H9 (cell line): ENCODE data around the gene APOLD1. TPM values are rescaled to one million over a fixed set of nuclear protein-coding genes. Genes with fewer than 3 reads are reported as not detected.

Source experiments
- DNase-seq: peaks from one replicate; pipeline ENCODE4 v3.0.0-alpha.2; 2017
- H2AFZ ChIP-seq: one replicate; pipeline ENCODE4 v1.6.1; 2013; ENCODE audit warnings: mild to moderate bottlenecking, low read length, control low read depth, moderate library complexity
- H2AK5ac ChIP-seq: 2 replicates; pipeline ENCODE4 v1.6.1; 2013; ENCODE audit warnings: low read length, control low read depth, mixed read lengths; ENCODE audit not compliant: insufficient read length
- H2BK120ac ChIP-seq: one replicate; pipeline ENCODE4 v1.6.1; 2013; ENCODE audit warnings: low read depth, mild to moderate bottlenecking, low read length, control low read depth, inconsistent platforms; ENCODE audit not compliant: poor library complexity, severe bottlenecking
- H2BK12ac ChIP-seq: 2 replicates; pipeline ENCODE4 v1.6.1; 2013; ENCODE audit warnings: low read length, control low read depth, mixed read lengths, low read depth; ENCODE audit not compliant: insufficient read length
- H2BK15ac ChIP-seq: 2 replicates; pipeline ENCODE4 v1.6.1; 2013; ENCODE audit warnings: low read depth, low read length, control low read depth
- H2BK20ac ChIP-seq: one replicate; pipeline ENCODE4 v1.6.1; 2013; ENCODE audit warnings: low read depth, mild to moderate bottlenecking, low read length, control low read depth, inconsistent platforms; ENCODE audit not compliant: poor library complexity, severe bottlenecking
- H2BK5ac ChIP-seq: 2 replicates; pipeline ENCODE4 v1.6.1; 2013; ENCODE audit warnings: low read length, control low read depth, mixed read lengths; ENCODE audit not compliant: insufficient read length
- H3K14ac ChIP-seq: 2 replicates; pipeline ENCODE4 v1.6.1; 2013; ENCODE audit warnings: low read length, control low read depth; ENCODE audit not compliant: insufficient read depth
- H3K18ac ChIP-seq: 2 replicates; pipeline ENCODE4 v1.6.1; 2013; ENCODE audit warnings: low read depth, mild to moderate bottlenecking, mixed read lengths, low read length, control low read depth; ENCODE audit not compliant: insufficient read length
- H3K23ac ChIP-seq: 2 replicates; pipeline ENCODE4 v1.6.1; 2013; ENCODE audit warnings: low read length, control low read depth, mixed read lengths, low read depth; ENCODE audit not compliant: insufficient read length
- H3K23me2 ChIP-seq: 2 replicates; pipeline ENCODE4 v1.6.1; 2013; ENCODE audit warnings: low read depth, mild to moderate bottlenecking, mixed read lengths, low read length, control low read depth; ENCODE audit not compliant: insufficient read length, poor library complexity, severe bottlenecking
- H3K27ac ChIP-seq: 2 replicates; pipeline ENCODE4 v1.5.1; 2013; ENCODE audit warnings: low read length, control low read depth, mixed read lengths, low read depth; ENCODE audit not compliant: insufficient read length
- H3K27me3 ChIP-seq: 2 replicates; pipeline ENCODE4 v1.6.1; 2013; ENCODE audit warnings: low read length, control low read depth, inconsistent platforms; ENCODE audit not compliant: insufficient read depth
- H3K4ac ChIP-seq: 2 replicates; pipeline ENCODE4 v1.6.1; 2013; ENCODE audit warnings: low read depth, mild to moderate bottlenecking, control low read depth, inconsistent platforms, low read length, moderate library complexity
- H3K4me1 ChIP-seq: 2 replicates; pipeline ENCODE4 v1.6.1; 2013; ENCODE audit warnings: low read length, control low read depth, inconsistent platforms; ENCODE audit not compliant: insufficient read depth
- H3K4me2 ChIP-seq: 2 replicates; pipeline ENCODE4 v1.6.1; 2013; ENCODE audit warnings: low read length, control low read depth, mixed read lengths; ENCODE audit not compliant: insufficient read length, insufficient read depth
- H3K56ac ChIP-seq: 2 replicates; pipeline ENCODE4 v1.6.1; 2013; ENCODE audit warnings: low read depth, mild to moderate bottlenecking, mixed read lengths, low read length, control low read depth; ENCODE audit not compliant: insufficient read length
- H3K79me1 ChIP-seq: 2 replicates; pipeline ENCODE4 v1.6.1; 2013; ENCODE audit warnings: low read depth, mild to moderate bottlenecking, moderate library complexity, low read length, control low read depth, inconsistent platforms; ENCODE audit not compliant: insufficient read depth, poor library complexity, severe bottlenecking
- H3K79me2 ChIP-seq: 2 replicates; pipeline ENCODE4 v1.6.1; 2013; ENCODE audit warnings: low read length, control low read depth, inconsistent platforms; ENCODE audit not compliant: insufficient read depth
- H3K9ac ChIP-seq: 2 replicates; pipeline ENCODE4 v1.6.1; 2013; ENCODE audit warnings: low read length, control low read depth, mixed read lengths; ENCODE audit not compliant: insufficient read length; ENCODE audit errors: extremely low read depth
- H3K9me3 ChIP-seq: one replicate; pipeline ENCODE4 v1.6.1; 2013; ENCODE audit warnings: low read depth, low read length, inconsistent platforms; ENCODE audit not compliant: control insufficient read depth
- H3T11ph ChIP-seq: one replicate; pipeline ENCODE4 v1.6.1; 2013; ENCODE audit warnings: mild to moderate bottlenecking, low read length, control low read depth, inconsistent platforms
- H4K20me1 ChIP-seq: one replicate; pipeline ENCODE4 v1.6.1; 2013; ENCODE audit not compliant: control insufficient read depth, insufficient read length, insufficient read depth
- H4K5ac ChIP-seq: 2 replicates; pipeline ENCODE4 v1.6.1; 2013; ENCODE audit warnings: low read depth, mild to moderate bottlenecking, mixed read lengths, low read length, control low read depth; ENCODE audit not compliant: insufficient read length
- H4K8ac ChIP-seq: replicated peaks from 2 replicates; pipeline ENCODE4 v1.6.1; 2013; ENCODE audit warnings: low read length, control low read depth, mixed read lengths, low read depth; ENCODE audit not compliant: insufficient read length
- H4K91ac ChIP-seq: 2 replicates; pipeline ENCODE4 v1.6.1; 2013; ENCODE audit warnings: low read depth, mild to moderate bottlenecking, moderate library complexity, mixed read lengths, low read length, control low read depth; ENCODE audit not compliant: insufficient read length
- H3K27ac Mint-ChIP-seq, 3 experiments: 2 replicates in 2 of 3; 3 replicates in 1 of 3; pipeline ENCODE4 v1.8.0; 2020 to 2021; ENCODE audit warnings: mixed read lengths in 3 of 3, mild to moderate bottlenecking in 1 of 3, moderate library complexity in 1 of 3
- H3K27me3 Mint-ChIP-seq: 2 replicates; pipeline ENCODE4 v1.8.0; 2021; ENCODE audit warnings: low read depth, mild to moderate bottlenecking, moderate library complexity, mixed read lengths
- H3K36me3 Mint-ChIP-seq, 3 experiments: 2 replicates in 2 of 3; 3 replicates in 1 of 3; pipeline ENCODE4 v1.8.0; 2020 to 2021; ENCODE audit warnings: low read depth in 3 of 3, mixed read lengths in 3 of 3; ENCODE audit not compliant: insufficient read depth in 1 of 3
- H3K4me1 Mint-ChIP-seq, 2 experiments: 2 replicates each; pipeline ENCODE4 v1.8.0; 2020; ENCODE audit warnings: mixed read lengths in 2 of 2
- H3K4me3 Mint-ChIP-seq, 2 experiments: 2 replicates in 1 of 2; 3 replicates in 1 of 2; pipeline ENCODE4 v1.8.0; 2020 to 2021; ENCODE audit warnings: mild to moderate bottlenecking in 2 of 2, mixed read lengths in 2 of 2, moderate library complexity in 1 of 2
- H3K9me3 Mint-ChIP-seq, 2 experiments: 2 replicates in 1 of 2; 3 replicates in 1 of 2; pipeline ENCODE4 v1.8.0; 2020; ENCODE audit warnings: mild to moderate bottlenecking in 2 of 2, mixed read lengths in 2 of 2, moderate library complexity in 1 of 2
- WGBS: extraction: QIAGEN DNeasy Blood & Tissue Kit; methylation state at CpG from one replicate; pipeline ENCODE4 v1.1.7; 2013; ENCODE audit warnings: missing lambda C conversion rate, low lambda C conversion rate, mixed read lengths; ENCODE audit not compliant: insufficient read length; ENCODE audit errors: extremely low coverage; 5-methylcytosine and 5-hydroxymethylcytosine counted together
- total RNA-seq: library from RNA; stranded (reverse); gene quantifications from 2 replicates; pipeline ENCODE4 v1.2.1, GENCODE V29; 2021
- TF ChIP-seq, protein P1 (sequence below): fragments of 200-600 bp; sonication (generic); conservative IDR thresholded peaks from 3 replicates; pipeline ENCODE4 v1.8.0; 2021; ENCODE audit warnings: antibody characterized with exemption, mild to moderate bottlenecking

Gene APOLD1
- total RNA-seq, 1 experiment from 2014 or later, result 0.48 TPM

DNA sequence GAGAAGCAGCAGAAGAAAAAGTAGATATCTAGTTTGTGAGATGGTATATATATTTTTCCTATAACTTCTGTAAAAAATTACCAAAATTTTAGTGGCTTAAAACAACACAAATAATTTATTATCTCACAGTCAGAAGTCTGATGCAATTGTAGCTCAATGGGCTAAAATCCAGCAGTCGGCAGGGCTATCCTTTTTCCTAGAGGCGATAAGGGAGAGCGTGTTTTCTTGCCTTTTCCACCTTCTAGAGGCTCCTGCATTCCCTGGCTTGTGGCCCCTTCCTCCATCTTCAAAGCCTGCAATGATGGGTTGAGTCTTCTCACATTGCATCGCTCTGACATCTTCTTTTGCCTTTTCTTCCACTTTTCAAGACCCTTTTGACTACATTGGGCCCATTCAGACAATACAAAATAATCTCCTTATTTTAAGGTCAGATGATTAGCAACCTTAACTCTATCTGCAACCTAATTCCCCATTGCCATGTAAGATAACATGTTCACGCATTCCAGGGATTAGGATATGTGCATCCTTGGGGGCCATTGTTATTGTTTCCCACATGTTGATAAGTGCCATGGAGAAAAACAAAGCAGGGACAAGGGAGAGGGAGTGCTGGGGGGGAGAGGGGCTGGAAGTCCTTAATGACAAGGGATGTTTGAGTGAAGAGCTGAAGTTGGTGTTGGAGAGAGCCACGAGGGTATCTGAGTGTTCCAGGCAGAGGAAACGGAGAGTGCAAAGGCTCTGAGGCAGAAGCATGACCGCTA, 13.9 kb downstream of the APOLD1 start:
- no peak for DNase-seq
- Histone ChIP-seq H3K18ac (no peak overlapping the region), H3K4me1 (no peaks in the 10 kb centered on the region), H2BK12ac (no peak overlapping the region), H3K4ac (no peak overlapping the region), H4K91ac (no peak overlapping the region), H4K8ac (no peak overlapping the region), H2AFZ (no peak overlapping the region), H3K79me1 (no peaks in the 10 kb centered on the region), H3T11ph (no peak overlapping the region), H3K9me3 (no peaks in the 10 kb centered on the region), H2AK5ac (no peak overlapping the region), H3K4me2 (no peak overlapping the region), H4K20me1 (no peaks in the 10 kb centered on the region), H2BK120ac (no peak overlapping the region), H3K79me2 (no peaks in the 10 kb centered on the region), H2BK15ac (no peak overlapping the region), H3K23me2 (no peaks in the 10 kb centered on the region), H2BK5ac (no peak overlapping the region), H3K9ac (no peak overlapping the region), H3K23ac (no peak overlapping the region), H3K27me3 (no peaks in the 10 kb centered on the region), H2BK20ac (no peak overlapping the region), H3K56ac (no peak overlapping the region), H4K5ac (no peak overlapping the region), H3K14ac (no peak overlapping the region), H3K27ac (no peak overlapping the region)
- TF ChIP-seq, protein P1, sequence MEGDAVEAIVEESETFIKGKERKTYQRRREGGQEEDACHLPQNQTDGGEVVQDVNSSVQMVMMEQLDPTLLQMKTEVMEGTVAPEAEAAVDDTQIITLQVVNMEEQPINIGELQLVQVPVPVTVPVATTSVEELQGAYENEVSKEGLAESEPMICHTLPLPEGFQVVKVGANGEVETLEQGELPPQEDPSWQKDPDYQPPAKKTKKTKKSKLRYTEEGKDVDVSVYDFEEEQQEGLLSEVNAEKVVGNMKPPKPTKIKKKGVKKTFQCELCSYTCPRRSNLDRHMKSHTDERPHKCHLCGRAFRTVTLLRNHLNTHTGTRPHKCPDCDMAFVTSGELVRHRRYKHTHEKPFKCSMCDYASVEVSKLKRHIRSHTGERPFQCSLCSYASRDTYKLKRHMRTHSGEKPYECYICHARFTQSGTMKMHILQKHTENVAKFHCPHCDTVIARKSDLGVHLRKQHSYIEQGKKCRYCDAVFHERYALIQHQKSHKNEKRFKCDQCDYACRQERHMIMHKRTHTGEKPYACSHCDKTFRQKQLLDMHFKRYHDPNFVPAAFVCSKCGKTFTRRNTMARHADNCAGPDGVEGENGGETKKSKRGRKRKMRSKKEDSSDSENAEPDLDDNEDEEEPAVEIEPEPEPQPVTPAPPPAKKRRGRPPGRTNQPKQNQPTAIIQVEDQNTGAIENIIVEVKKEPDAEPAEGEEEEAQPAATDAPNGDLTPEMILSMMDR, result no peak
- Mint-ChIP-seq H3K4me1 (peaks cover 7 to 8% of the 10 kb centered on the region in 2 experiments), H3K4me3 (peak overlapping the region in 1 of 2 experiments; percentile 3; a peak in 1 of 5 replicates), H3K27me3 (peaks cover 5% of the 10 kb centered on the region; the same call in 1 of the 2 replicates), H3K27ac (peak overlapping the region in 1 of 3 experiments; percentile 79; a peak in 3 of 7 replicates), H3K36me3 (no peaks in the 10 kb centered on the region; a peak in 2 of 7 replicates), H3K9me3 (no peaks in the 10 kb centered on the region)
- no CpG with 5 or more reads among the region's 8 CpGs for WGBS
